Trophoblast cell (in vitro differentiated cells and primary cell): ENCODE measurements around the gene ANO2.

Experiments used
- DNase-seq, 2 donors: peaks; one replicate each; pipeline ENCODE4 v3.0.0-alpha.2; 2016
- H2AFZ ChIP-seq: 2 replicates; pipeline ENCODE4 v1.6.1; 2013; ENCODE audit warnings: low read length, moderate library complexity, mild to moderate bottlenecking; ENCODE audit not compliant: insufficient read depth, poor library complexity
- H2AK5ac ChIP-seq: 2 replicates; pipeline ENCODE4 v1.6.1; 2013; ENCODE audit warnings: mild to moderate bottlenecking, low read length
- H2BK120ac ChIP-seq: 2 replicates; pipeline ENCODE4 v1.6.1; 2013; ENCODE audit warnings: low read length, mild to moderate bottlenecking, moderate library complexity; ENCODE audit not compliant: insufficient read depth, poor library complexity
- H2BK12ac ChIP-seq: 2 replicates; pipeline ENCODE4 v1.6.1; 2013; ENCODE audit warnings: mild to moderate bottlenecking, low read length, moderate library complexity
- H2BK5ac ChIP-seq: 2 replicates; pipeline ENCODE4 v1.6.1; 2013; ENCODE audit warnings: low read length, low read depth, moderate library complexity, mild to moderate bottlenecking; ENCODE audit not compliant: poor library complexity
- H3K14ac ChIP-seq: 2 replicates; pipeline ENCODE4 v1.6.1; 2013; ENCODE audit warnings: mild to moderate bottlenecking, low read length
- H3K18ac ChIP-seq: 2 replicates; pipeline ENCODE4 v1.6.1; 2013; ENCODE audit warnings: mild to moderate bottlenecking, low read length
- H3K23ac ChIP-seq: 2 replicates; pipeline ENCODE4 v1.6.1; 2013; ENCODE audit warnings: low read length
- H3K27ac ChIP-seq: 2 replicates; pipeline ENCODE4 v1.5.1; 2013; ENCODE audit warnings: low read depth, mild to moderate bottlenecking, inconsistent platforms, low read length, moderate library complexity
- H3K27me3 ChIP-seq: 2 replicates; pipeline ENCODE4 v1.6.1; 2013; ENCODE audit warnings: inconsistent platforms, mild to moderate bottlenecking, low read length, moderate library complexity; ENCODE audit not compliant: insufficient read depth
- H3K36me3 ChIP-seq, 2 experiments: 1 replicate in 1 of 2; 2 replicates in 1 of 2; pipeline ENCODE4 v1.6.1; 2013; ENCODE audit warnings: low read length in 2 of 2, mild to moderate bottlenecking in 2 of 2, moderate library complexity in 1 of 2; ENCODE audit not compliant: insufficient read depth in 2 of 2, control insufficient read depth in 1 of 2
- H3K4ac ChIP-seq: 2 replicates; pipeline ENCODE4 v1.6.1; 2013; ENCODE audit warnings: low read depth, mild to moderate bottlenecking, low read length, moderate library complexity
- H3K4me1 ChIP-seq, 2 experiments: 1 replicate in 1 of 2; 2 replicates in 1 of 2; pipeline ENCODE4 v1.6.1; 2013; ENCODE audit warnings: low read length in 2 of 2, mild to moderate bottlenecking in 2 of 2, moderate library complexity in 1 of 2; ENCODE audit not compliant: insufficient read depth in 2 of 2, control insufficient read depth in 1 of 2
- H3K4me2 ChIP-seq: 2 replicates; pipeline ENCODE4 v1.6.1; 2013; ENCODE audit warnings: inconsistent platforms, mild to moderate bottlenecking, low read length, moderate library complexity
- H3K4me3 ChIP-seq: 2 replicates; pipeline ENCODE4 v1.5.1; 2013; ENCODE audit warnings: mild to moderate bottlenecking, low read depth, low read length, inconsistent platforms
- H3K79me1 ChIP-seq: one replicate; pipeline ENCODE4 v1.6.1; 2013; ENCODE audit warnings: low read length
- H3K79me2 ChIP-seq: 2 replicates; pipeline ENCODE4 v1.6.1; 2013; ENCODE audit warnings: low read length, mild to moderate bottlenecking; ENCODE audit not compliant: control insufficient read depth, insufficient read depth, poor library complexity
- H3K9ac ChIP-seq: 2 replicates; pipeline ENCODE4 v1.6.1; 2013; ENCODE audit warnings: mild to moderate bottlenecking, low read length
- H3K9me3 ChIP-seq: 2 replicates; pipeline ENCODE4 v1.6.1; 2013; ENCODE audit warnings: low read depth, mild to moderate bottlenecking, control low read depth, inconsistent platforms, low read length; ENCODE audit not compliant: insufficient read depth
- H4K12ac ChIP-seq: 2 replicates; pipeline ENCODE4 v1.6.1; 2013; ENCODE audit warnings: low read depth, mild to moderate bottlenecking, low read length, moderate library complexity
- H4K8ac ChIP-seq: 2 replicates; pipeline ENCODE4 v1.6.1; 2013; ENCODE audit warnings: low read depth, mild to moderate bottlenecking, low read length, moderate library complexity
- H4K91ac ChIP-seq: one replicate; pipeline ENCODE4 v1.6.1; 2013; ENCODE audit warnings: low read depth, mild to moderate bottlenecking, low read length, moderate library complexity
- WGBS: extraction: QIAGEN DNeasy Blood & Tissue Kit; methylation state at CpG from one replicate; pipeline ENCODE4 v1.1.7; 2013; ENCODE audit warnings: missing lambda C conversion rate; ENCODE audit not compliant: insufficient read length, insufficient coverage; ENCODE audit errors: extremely low coverage; 5-methylcytosine and 5-hydroxymethylcytosine counted together

Gene ANO2

GRCh38 chr12:5736527-5736926, 208.5 kb downstream of the ANO2 start:
- Histone ChIP-seq H2BK120ac (no peak overlapping the region), H3K23ac (no peak overlapping the region), H3K79me1 (no peaks in the 10 kb centered on the region), H3K4me1 (no peaks in the 10 kb centered on the region), H3K79me2 (no peaks in the 10 kb centered on the region), H2AFZ (no peak overlapping the region), H3K4me2 (no peak overlapping the region), H3K4me3 (no peak overlapping the region), H4K12ac (no peak overlapping the region), H3K9me3 (no peaks in the 10 kb centered on the region), H3K36me3 (no peaks in the 10 kb centered on the region), H3K27ac (no peak overlapping the region), H2BK12ac (no peak overlapping the region), H4K91ac (no peak overlapping the region), H3K18ac (no peak overlapping the region), H4K8ac (no peak overlapping the region), H3K9ac (no peak overlapping the region), H3K27me3 (no peaks in the 10 kb centered on the region), H2AK5ac (no peak overlapping the region), H3K14ac (no peak overlapping the region), H2BK5ac (no peak overlapping the region), H3K4ac (no peak overlapping the region)
- no CpG with 5 or more reads among the region's 5 CpGs for WGBS
- DNase-seq: no peak

DNA sequence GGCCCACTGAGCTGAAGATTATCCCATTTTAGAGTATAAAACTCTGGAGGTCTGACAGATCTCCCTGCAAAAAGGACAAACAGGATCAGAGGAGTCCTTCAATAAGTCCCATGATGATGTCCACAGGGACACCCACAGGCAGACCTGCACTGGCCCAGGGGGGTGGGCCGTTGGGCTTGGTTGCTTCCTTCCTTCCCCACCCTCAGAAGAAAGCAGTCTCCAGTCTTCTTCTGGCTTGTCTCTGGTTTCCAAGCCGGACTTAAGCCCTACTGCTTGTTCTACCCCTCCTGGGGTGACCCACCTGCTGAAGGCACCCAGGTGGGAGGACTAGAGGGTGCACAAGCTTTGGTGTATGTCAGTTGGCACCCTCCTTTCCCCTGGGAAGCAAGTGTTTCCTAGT, 209.0 kb downstream of the ANO2 start:
- H2BK12ac ChIP-seq: no peak overlapping the region

DNA sequence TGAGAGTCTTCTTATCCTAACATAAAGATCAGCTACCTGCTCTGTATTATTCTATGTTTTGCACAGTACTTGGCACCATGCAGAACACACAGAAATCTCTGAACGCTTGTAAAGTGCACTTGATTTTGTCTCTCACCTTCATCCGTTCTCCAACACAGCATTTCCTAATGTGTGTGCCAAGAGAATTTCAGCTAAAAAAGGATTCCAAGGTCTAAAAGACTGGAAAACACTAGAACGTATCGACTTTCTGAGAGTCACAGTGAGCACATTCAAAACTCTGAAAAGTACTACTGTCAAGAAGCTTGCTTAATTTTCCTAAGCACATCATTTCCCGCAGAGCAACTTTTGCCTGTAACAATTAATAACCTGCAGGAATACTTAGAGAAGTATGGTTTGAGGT, 211.1 kb downstream of the ANO2 start:
- H3K4me2 ChIP-seq: no peak overlapping the region
- no peaks in the 10 kb centered on the region for H3K4me1 ChIP-seq
- no peaks in the 10 kb centered on the region for H3K27me3 ChIP-seq
- H2BK5ac ChIP-seq: no peak overlapping the region
- H2BK12ac ChIP-seq: no peak overlapping the region
- no peaks in the 10 kb centered on the region for H3K36me3 ChIP-seq
- H3K4ac ChIP-seq: no peak overlapping the region
- H2BK120ac ChIP-seq: no peak overlapping the region
- no peak overlapping the region for H4K8ac ChIP-seq
- H3K79me2 ChIP-seq: no peaks in the 10 kb centered on the region
- no peak overlapping the region for H3K27ac ChIP-seq
- no peak overlapping the region for H2AFZ ChIP-seq
- no peak overlapping the region for H3K23ac ChIP-seq
- no peaks in the 10 kb centered on the region for H3K79me1 ChIP-seq
- H2AK5ac ChIP-seq: no peak overlapping the region
- no peak overlapping the region for H3K9ac ChIP-seq
- no peak overlapping the region for H3K18ac ChIP-seq
- no peak for DNase-seq
- H3K14ac ChIP-seq: no peak overlapping the region
- H3K4me3 ChIP-seq: no peak overlapping the region
- no peak overlapping the region for H4K12ac ChIP-seq
- H3K9me3 ChIP-seq: no peaks in the 10 kb centered on the region
- H4K91ac ChIP-seq: no peak overlapping the region
- no CpG with 5 or more reads among the region's 5 CpGs for WGBS

More for the DNA sequence above, 209.0 kb downstream of the ANO2 start:
- no peak overlapping the region for H3K4ac ChIP-seq
- no peak overlapping the region for H2BK120ac ChIP-seq
- H3K27ac ChIP-seq: no peak overlapping the region
- H4K8ac ChIP-seq: no peak overlapping the region
- no peaks in the 10 kb centered on the region for H3K36me3 ChIP-seq
- no peaks in the 10 kb centered on the region for H3K4me1 ChIP-seq
- H3K4me2 ChIP-seq: no peak overlapping the region
- no peak overlapping the region for H3K23ac ChIP-seq
- H2AK5ac ChIP-seq: no peak overlapping the region
- H2AFZ ChIP-seq: no peak overlapping the region
- H3K4me3 ChIP-seq: no peak overlapping the region
- no peaks in the 10 kb centered on the region for H3K79me1 ChIP-seq
- H4K12ac ChIP-seq: no peak overlapping the region
- no peak overlapping the region for H3K9ac ChIP-seq
- H2BK5ac ChIP-seq: no peak overlapping the region
- no peak overlapping the region for H3K14ac ChIP-seq
- no peak overlapping the region for H3K18ac ChIP-seq
- H4K91ac ChIP-seq: no peak overlapping the region
- WGBS: no CpG with 5 or more reads among the region's 2 CpGs
- no peaks in the 10 kb centered on the region for H3K27me3 ChIP-seq
- DNase-seq: no peak
- no peaks in the 10 kb centered on the region for H3K79me2 ChIP-seq
- no peaks in the 10 kb centered on the region for H3K9me3 ChIP-seq

- Histone ChIP-seq H3K23ac (no peak overlapping the region), H3K4ac (no peak overlapping the region), H3K4me3 (no peak overlapping the region), H2BK120ac (no peak overlapping the region), H4K91ac (no peak overlapping the region), H3K9me3 (no peaks in the 10 kb centered on the region), H2AK5ac (no peak overlapping the region), H3K79me2 (no peaks in the 10 kb centered on the region), H3K14ac (no peak overlapping the region), H4K12ac (no peak overlapping the region), H3K4me1 (no peaks in the 10 kb centered on the region), H3K4me2 (no peak overlapping the region), H2BK12ac (no peak overlapping the region), H2AFZ (no peak overlapping the region), H3K27me3 (no peaks in the 10 kb centered on the region), H3K36me3 (no peaks in the 10 kb centered on the region), H4K8ac (no peak overlapping the region), H3K9ac (no peak overlapping the region), H2BK5ac (no peak overlapping the region), H3K27ac (no peak overlapping the region), H3K18ac (no peak overlapping the region), H3K79me1 (no peaks in the 10 kb centered on the region)
- no CpG with 5 or more reads among the region's 11 CpGs for WGBS
- no peak for DNase-seq
These were observed 211.8 kb downstream of the ANO2 start for GRCh38 chr12:5733136-5733755.
